Medulla oblongata (tissue), 1 donor: ENCODE data around the gene MST1.

Experiments used
- DNase-seq: peaks from one replicate; pipeline ENCODE4 v3.0.0-alpha.2; 2015; ENCODE audit errors: extremely low spot score

MST1 gene

DNA sequence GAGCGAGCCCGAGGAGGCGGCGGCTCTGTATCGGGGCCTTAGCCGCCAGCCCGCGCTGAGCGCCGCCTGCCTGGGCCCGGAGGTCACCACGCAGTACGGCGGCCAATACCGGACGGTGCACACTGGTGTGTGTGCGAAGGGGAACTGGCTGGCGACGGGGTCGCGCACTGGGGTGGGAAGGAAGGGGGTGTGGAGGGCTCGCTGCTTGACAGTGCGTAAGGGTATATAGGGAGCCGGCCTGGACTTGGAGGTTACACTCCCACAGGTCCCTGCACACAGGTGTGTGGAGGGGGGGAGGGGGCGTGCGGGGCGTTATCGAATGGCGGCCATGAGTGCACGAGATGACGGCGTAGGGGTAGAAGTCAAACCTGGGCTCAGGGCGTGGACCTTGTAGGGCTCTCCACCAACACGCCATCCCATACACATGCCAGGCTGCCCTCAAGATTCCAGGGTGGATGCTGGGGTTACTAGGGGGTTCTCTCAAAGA is 14.7 kb downstream of the MST1 start:
- DNase-seq, result no peak

GRCh38 chr3:49673715-49674496 is 15.4 kb downstream of the MST1 start, which contains the start of gene APEH:
Gene APEH (plus strand): TSS chr3:49674351. CDS start chr3:49674402, 51 bp downstream.
- peak; percentile 96 for DNase-seq

DNA sequence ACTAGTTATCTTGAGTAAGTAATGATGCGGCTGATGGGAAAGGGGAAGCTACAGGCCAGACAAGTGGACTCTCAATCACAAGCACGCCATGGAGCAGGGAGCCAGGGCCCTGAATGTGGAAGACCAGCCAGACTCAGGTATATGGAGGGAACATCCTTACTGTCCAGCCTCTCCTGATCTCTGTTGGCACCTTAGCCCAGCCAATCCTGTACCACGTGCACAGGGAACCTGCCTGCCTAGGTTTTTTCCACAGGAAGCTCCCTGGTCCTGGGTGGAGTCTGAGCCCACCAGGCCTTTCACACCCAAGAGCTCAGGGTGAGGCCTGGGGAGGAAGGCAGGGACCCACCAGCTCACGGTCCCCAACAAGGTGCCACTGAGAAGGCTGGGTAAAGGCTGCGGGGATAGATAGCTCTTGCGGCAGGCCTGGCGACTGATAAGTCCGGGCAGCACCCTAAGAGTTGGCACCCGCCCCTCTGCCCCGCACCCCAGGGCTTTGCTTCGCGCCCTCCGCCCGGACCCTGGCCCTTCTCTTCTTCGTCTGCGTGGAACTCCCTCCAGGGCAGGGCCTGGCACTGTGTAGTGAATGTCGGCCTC is 16.1 kb downstream of the MST1 start:
- no peak for DNase-seq

- DNase-seq, result peak; percentile 70
Observed at GRCh38 chr3:49671291-49672288, 17.7 kb downstream of the MST1 start.

- DNase-seq, result no peak
Observed at GRCh38 chr3:49670940-49671290, 18.4 kb downstream of the MST1 start.

- DNase-seq, result no peak
Observed at GRCh38 chr3:49669352-49669751, 19.9 kb downstream of the MST1 start.

DNA sequence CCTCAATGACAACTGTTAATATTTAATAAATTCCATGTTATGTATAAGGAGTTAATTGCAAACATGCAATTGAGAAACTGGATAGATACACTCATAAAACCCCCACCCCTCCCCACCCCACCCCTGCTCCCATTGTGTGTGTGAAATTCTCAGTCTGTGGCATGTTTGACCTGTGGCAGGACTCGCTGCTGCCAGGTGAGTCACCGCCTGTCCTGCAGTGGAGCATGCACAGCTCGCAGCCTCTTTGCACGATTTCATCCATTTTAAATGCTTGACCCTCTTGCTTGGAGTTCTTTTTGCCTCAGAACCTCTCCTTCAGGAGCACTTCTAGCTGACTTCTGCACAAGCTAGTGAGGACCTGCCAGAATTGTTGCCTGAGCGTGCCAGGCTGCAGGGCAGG is 20.4 kb downstream of the MST1 start:
- DNase-seq, result no peak

GRCh38 chr3:49668414-49668797 is 20.9 kb downstream of the MST1 start:
- no peak for DNase-seq

DNA sequence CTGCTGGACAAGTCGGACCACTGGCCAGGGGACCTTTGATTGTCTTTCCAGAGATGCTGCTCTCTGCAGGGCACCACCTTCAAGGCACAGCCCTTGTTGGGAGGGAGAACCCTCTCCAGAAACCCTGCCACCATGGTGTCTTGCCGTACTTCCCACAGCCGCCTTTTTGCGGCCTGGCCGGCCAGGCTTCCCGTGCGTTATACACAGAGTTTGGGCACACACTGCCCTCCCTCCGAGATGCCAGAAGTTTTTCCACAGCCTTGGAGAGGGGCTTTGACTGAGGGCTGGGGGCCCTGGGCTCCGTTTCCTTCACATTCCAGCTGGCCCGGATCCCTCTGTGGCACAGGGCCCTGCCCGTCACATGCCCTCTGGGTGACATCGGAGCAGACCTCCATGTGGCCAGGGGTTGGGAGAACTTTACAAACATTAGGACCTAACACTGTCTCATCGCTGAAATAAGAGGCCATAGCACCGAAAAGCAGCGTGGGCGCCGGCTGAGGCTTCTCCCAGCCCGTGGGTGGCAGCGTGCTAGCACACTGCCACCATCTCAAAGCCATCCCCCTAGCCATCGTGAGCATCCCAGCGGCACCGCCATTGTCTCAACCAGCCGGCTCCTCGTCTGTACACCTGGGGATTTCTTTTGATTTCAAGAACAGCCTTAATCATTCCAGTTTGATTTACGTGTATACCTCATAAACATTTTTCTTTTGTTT is 21.4 kb downstream of the MST1 start:
- no peak for DNase-seq

GRCh38 chr3:49666592-49666991 is 22.7 kb downstream of the MST1 start:
- DNase-seq, result peak; percentile 15

- no peak for DNase-seq
Observed at GRCh38 chr3:49665822-49666519, 23.3 kb downstream of the MST1 start.

DNA sequence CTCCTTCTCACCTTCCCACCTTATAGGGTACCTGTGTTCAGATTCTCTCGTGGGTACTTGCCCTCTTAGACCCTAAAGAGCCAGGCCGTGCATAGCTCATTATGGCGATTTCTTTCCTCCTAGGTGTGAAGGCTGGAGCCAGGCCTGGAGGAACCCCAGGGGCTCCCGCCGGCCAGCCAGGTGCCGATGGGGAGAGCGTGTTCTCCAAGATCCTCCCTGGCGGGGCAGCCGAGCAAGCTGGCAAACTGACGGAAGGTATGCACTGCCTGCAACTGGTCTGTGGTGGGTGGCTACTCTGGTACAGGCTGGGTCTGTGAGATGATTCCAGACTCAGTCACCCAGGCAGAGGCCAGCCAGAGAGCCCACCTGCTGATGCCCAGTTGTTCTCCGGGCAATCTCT is 25.0 kb downstream of the MST1 start:
- DNase-seq, result no peak

DNA sequence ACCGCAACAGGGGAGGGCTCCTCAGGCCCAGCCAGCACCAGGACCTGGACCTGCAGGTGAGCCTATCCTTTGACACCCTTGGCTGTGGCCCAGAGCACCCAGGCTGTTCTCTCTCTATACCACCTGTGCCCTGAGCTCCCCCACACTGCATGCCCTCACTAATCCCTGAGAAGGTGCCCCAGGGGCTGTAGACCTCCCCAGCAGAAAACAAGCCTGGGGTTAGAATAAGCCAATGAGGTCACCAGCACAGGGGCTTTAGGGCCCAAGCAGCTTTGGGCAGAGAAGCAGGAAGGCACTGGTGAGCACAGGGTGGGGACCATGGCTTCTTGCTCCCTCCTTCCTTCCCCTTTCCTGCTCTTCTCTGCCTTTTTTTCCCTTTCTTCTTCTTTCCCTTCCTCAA is 25.4 kb downstream of the MST1 start:
- no peak for DNase-seq

DNA sequence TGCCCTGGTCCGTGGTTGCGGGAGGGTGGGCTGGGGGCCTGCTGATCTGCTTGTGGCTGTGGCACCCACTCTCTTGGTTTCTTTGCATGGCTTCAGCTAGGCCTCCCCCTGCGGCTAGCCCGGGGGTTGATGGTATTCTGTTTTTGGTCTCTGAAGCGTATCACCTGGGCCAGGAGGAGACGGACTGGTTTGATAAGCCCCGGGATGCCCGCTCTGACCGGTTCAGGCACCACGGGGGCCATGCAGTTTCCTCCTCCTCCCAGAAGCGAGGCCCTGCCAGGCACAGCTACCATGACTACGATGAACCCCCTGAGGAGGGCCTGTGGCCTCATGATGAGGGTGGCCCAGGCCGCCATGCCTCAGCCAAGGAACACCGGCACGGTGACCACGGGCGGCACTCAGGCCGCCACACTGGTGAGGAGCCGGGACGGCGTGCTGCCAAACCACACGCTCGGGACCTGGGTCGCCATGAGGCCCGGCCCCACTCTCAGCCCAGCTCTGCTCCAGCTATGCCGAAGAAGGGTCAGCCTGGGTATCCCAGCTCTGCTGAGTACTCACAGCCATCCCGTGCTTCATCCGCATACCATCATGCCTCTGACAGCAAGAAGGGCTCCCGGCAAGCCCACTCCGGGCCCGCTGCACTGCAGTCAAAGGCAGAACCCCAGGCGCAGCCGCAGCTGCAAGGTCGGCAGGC is 26.4 kb downstream of the MST1 start:
- no peak for DNase-seq

GRCh38 chr3:49662021-49662420 is 27.3 kb downstream of the MST1 start:
- DNase-seq, result no peak

GRCh38 chr3:49661281-49661680 is 28.0 kb downstream of the MST1 start:
- DNase-seq, result no peak

DNA sequence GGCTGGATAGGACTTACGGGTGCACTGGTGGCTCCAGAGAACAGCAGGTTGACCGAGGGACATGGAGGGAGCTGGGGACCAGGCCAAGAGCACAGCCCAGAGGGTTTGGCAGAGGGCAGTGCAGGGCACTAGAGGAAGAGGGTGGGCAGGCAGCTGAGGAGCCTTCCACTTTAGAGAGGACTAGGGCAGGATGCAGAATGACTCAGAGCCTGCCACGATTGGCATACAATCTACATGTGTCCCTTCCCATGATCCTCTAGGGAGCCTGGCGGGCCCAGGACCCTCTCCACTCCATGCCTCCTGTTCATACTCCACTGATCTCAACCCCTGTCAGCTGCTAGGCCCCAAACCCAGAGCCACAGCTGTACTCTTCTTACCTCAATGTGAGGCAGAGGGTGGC is 29.5 kb downstream of the MST1 start:
- no peak for DNase-seq

GRCh38 chr3:49658711-49659110 is 30.6 kb downstream of the MST1 start:
- DNase-seq, result peak; percentile 23

GRCh38 chr3:49657208-49657915 is 31.9 kb downstream of the MST1 start:
- no peak for DNase-seq
